Spleen (tissue), 11 donors: ENCODE results near the gene PLXNB2. TPM values are rescaled to one million over a fixed set of nuclear protein-coding genes. Genes with fewer than 3 reads are reported as not detected.

Experiments
- DNase-seq: peaks from one replicate; pipeline ENCODE4 v3.0.0-alpha.2; 2020
- H3K27ac ChIP-seq, 8 donors: fragments of 200-600 bp; sonication (generic) in 7 of 8; 1 replicate in 4 of 8; 2 replicates in 4 of 8; pipeline versions ENCODE4 v1.5.0 to v1.8.0; 2016 to 2021; ENCODE audit warnings: inconsistent platforms in 4 of 8, mild to moderate bottlenecking in 4 of 8, moderate library complexity in 1 of 8
- H3K27me3 ChIP-seq, 7 donors: fragments of 200-600 bp; sonication (generic) in 6 of 7; replicated peaks in 1 of 7; 1 replicate in 4 of 7; 2 replicates in 3 of 7; pipeline versions ENCODE4 v1.5.0 to v1.8.0; 2016 to 2021; ENCODE audit warnings: inconsistent platforms in 3 of 7, mild to moderate bottlenecking in 1 of 7
- H3K36me3 ChIP-seq, 6 donors: fragments of 200-600 bp; sonication (generic) in 5 of 6; 1 replicate in 4 of 6; 2 replicates in 2 of 6; pipeline versions ENCODE4 v1.5.0 to v1.8.0; 2016 to 2021; ENCODE audit warnings: inconsistent platforms in 2 of 6
- H3K4me1 ChIP-seq, 6 donors: fragments of 200-600 bp; sonication (generic) in 5 of 6; 1 replicate in 3 of 6; 2 replicates in 3 of 6; pipeline versions ENCODE4 v1.5.0 to v1.8.0; 2016 to 2021; ENCODE audit warnings: inconsistent platforms in 3 of 6
- H3K4me3 ChIP-seq, 8 donors: fragments of 200-600 bp; sonication (generic) in 7 of 8; 1 replicate in 4 of 8; 2 replicates in 4 of 8; pipeline versions ENCODE4 v1.5.0 to v1.8.0; 2016 to 2021; ENCODE audit warnings: inconsistent platforms in 4 of 8, mild to moderate bottlenecking in 4 of 8, moderate library complexity in 2 of 8
- H3K9me3 ChIP-seq, 8 donors: fragments of 200-600 bp; sonication (generic) in 7 of 8; 1 replicate in 4 of 8; 2 replicates in 4 of 8; pipeline versions ENCODE4 v1.5.0 to v1.8.0; 2016 to 2021; ENCODE audit warnings: inconsistent platforms in 4 of 8
- CTCF ChIP-seq, 11 experiments: fragments of 200-600 bp in 7 of 11; fragments of 450-650 bp in 4 of 11; sonication (generic) in 4 of 11; IDR thresholded peaks in 8 of 11; conservative IDR thresholded peaks in 3 of 11; 1 replicate in 7 of 11; 2 replicates in 4 of 11; pipeline versions ENCODE4 v1.4.0 to v1.8.0; 2016 to 2021; ENCODE audit warnings: antibody characterized with exemption in 11 of 11, inconsistent platforms in 4 of 11, mild to moderate bottlenecking in 1 of 11
- POLR2A ChIP-seq, 3 donors: fragments of 450-650 bp; IDR thresholded peaks; one replicate each; pipeline ENCODE4 v1.5.1; 2017; ENCODE audit warnings: antibody characterized with exemption in 3 of 3, mild to moderate bottlenecking in 1 of 3
- POLR2AphosphoS5 ChIP-seq, 3 donors: sonication (generic); formaldehyde crosslinking; IDR thresholded peaks; one replicate each; pipeline ENCODE4 v1.5.1; 2017; ENCODE audit warnings: antibody characterized with exemption in 3 of 3
- WGBS, 5 donors: extraction: QIAGEN DNeasy Blood & Tissue Kit in 3 of 5; methylation state at CpG; one replicate each; pipeline versions ENCODE4 v1.1.5 to v1.1.7; 2013 to 2018; 5-methylcytosine and 5-hydroxymethylcytosine counted together
- intact Hi-C: fragments of 100-400 bp; cut with DNase I; formaldehyde crosslinking; loops from one replicate; pipeline ENCODE4 v1.15.0; 2023; ENCODE audit warnings: low total_unique reads
- polyA plus RNA-seq, 3 donors: library from polyadenylated mRNA; stranded (reverse); fragments of 200-250 nt; gene quantifications; one replicate each; pipeline ENCODE4 v1.2.1, GENCODE V29; 2013
- total RNA-seq, 7 donors: library from RNA; depleted of rRNA in 3 of 7; stranded (reverse); fragments of >200 nt in 3 of 7; fragmentation: NEBNext Ultra II Directional in 4 of 7; extraction: Animal tissue kit (Norgen Biotek cat#: 25700) in 4 of 7; gene quantifications; one replicate each; pipeline versions ENCODE4 v1.1.0 to v1.2.1, GENCODE V29; 2016 to 2021
- donor health status: healthy with polysubstance abuse.
- donor health status: DM: no; HTN: no; CAD: no; lungs with moderate emphysema.
- donor health status: DM: no; HTN: no; CAD: no.
- donor health status: Bipolar disorder and iron deficiency.
- donor health status: healthy.
- donor health status: DM: no; HTN: no; CAD: no.
- donor health status: DM: yes; HTN: yes; CAD: no.

PLXNB2 gene
- total and polyA plus RNA-seq, 10 donors, result 41.9 to 382 (median 242) TPM

DNA sequence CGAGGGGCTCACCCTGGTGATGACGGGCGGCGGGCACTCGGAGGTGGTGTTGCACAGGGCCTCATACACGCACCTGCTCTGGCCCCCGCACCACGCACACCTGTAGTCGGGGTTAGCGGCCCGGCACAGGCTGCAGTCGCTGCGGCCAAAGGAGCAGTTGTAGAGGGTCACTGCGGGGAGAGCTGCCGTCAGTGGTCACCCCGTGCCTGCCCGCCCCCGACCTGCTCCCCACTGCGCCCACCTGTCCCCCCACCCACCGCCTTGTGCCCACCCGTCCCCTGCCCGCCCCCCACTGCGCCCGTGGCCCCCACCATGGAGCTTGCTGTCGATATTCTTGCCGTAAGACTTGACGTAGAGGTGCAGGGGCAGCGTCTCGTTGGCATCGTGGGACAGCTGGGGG is 23.6 kb downstream of the PLXNB2 start:
- H3K27ac ChIP-seq, result peak overlapping the region in 1 of 8 donors; percentile 62
- peaks cover 0 to 13% (median 0%) of the 10 kb centered on the region in 7 donors for H3K27me3 ChIP-seq
- TF ChIP-seq POLR2A (IDR thresholded peaks at IDR 0.05) (no peak), CTCF (IDR thresholded peaks at IDR 0.05 in 8 of 11, conservative IDR thresholded peaks at IDR 0.05 in 3 of 11) (no peak)
- H3K4me3 ChIP-seq, result no peak overlapping the region
- no peaks in the 10 kb centered on the region for H3K9me3 ChIP-seq
- intact Hi-C loops, result no loop called here
- peaks cover 0 to 54% (median 20%) of the 10 kb centered on the region in 6 donors for H3K4me1 ChIP-seq
- no peak for DNase-seq
- 86 to 95% (median 90%) methylated on average over 15 to 30 of the region's 30 CpGs for WGBS, 5 donors
- H3K36me3 ChIP-seq, result peaks cover 0 to 97% (median 79%) of the 10 kb centered on the region in 6 donors

- TF ChIP-seq POLR2A (IDR thresholded peaks at IDR 0.05) (no peak), POLR2AphosphoS5 (IDR thresholded peaks at IDR 0.05) (peak in 2 of 3 donors; percentile 26 to 54)
- no peak for DNase-seq
- WGBS, 5 donors, result 72 to 88% (median 82%) methylated on average over 31 to 45 of the region's 45 CpGs
- Histone ChIP-seq H3K27ac (peak overlapping the region in 5 of 8 donors; percentile 47 to 64 (median 61)), H3K4me1 (peaks cover 0 to 42% (median 17%) of the 10 kb centered on the region in 6 donors), H3K27me3 (peaks cover 0 to 3% (median 0%) of the 10 kb centered on the region in 7 donors), H3K9me3 (no peaks in the 10 kb centered on the region), H3K36me3 (peaks cover 0 to 97% (median 80%) of the 10 kb centered on the region in 6 donors), H3K4me3 (no peak overlapping the region)
- intact Hi-C loops, result no loop called here
Measured at GRCh38 chr22:50282361-50283155, 24.9 kb downstream of the PLXNB2 start.

DNA sequence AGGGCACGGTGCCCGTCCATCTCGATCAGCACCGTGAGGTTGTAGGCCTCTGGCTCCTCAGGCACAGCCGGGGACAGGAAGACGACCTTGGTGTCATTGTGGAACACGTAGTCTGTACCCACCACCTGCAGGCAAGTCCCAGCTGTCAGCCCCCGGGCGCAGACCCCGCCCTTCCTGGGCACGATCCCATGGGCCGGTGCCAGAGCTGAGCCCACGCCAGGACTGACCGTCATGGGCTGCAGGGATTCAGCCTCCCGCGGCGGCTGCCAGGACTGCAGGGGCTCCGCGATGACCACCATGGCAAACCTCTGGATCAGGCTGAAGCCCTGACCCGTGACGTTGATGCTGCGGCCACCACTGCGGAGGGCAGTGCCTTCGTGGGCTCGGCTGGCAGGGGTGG is 25.5 kb downstream of the PLXNB2 start:
- H3K36me3 ChIP-seq, result peaks cover 0 to 97% (median 80%) of the 10 kb centered on the region in 6 donors
- no peak overlapping the region for H3K4me3 ChIP-seq
- peaks cover 0 to 46% (median 18%) of the 10 kb centered on the region in 6 donors for H3K4me1 ChIP-seq
- H3K27me3 ChIP-seq, result peaks cover 0 to 3% (median 0%) of the 10 kb centered on the region in 7 donors
- WGBS, 5 donors, result 76 to 93% (median 82%) methylated on average over 4 to 25 of the region's 25 CpGs
- DNase-seq, result no peak
- H3K9me3 ChIP-seq, result no peaks in the 10 kb centered on the region
- peak overlapping the region in 5 of 8 donors; percentile 47 to 64 (median 61) for H3K27ac ChIP-seq
- TF ChIP-seq POLR2AphosphoS5 (IDR thresholded peaks at IDR 0.05) (peak; percentile 29 to 57 (median 38)), CTCF (IDR thresholded peaks at IDR 0.05 in 8 of 11, conservative IDR thresholded peaks at IDR 0.05 in 3 of 11) (no peak), POLR2A (IDR thresholded peaks at IDR 0.05) (no peak)
- intact Hi-C loops, result no loop called here

DNA sequence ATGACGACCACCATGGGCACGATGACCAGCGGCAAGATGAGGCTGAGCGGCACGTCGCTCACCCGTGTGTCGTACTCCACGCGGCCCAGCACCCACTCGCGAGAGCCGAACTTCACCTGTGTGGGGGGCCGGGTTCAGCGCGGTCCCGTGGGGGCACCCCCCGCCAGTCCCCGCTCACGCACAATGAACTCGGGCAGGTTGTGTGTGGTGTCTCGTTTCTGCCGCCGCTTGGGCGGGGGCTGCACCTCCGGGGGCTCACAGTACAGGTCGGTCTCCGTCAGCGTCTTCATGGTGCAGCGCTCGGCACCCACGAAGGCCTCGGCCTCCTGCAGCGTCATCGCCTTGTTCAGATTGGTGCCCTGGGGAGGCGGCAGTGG is 26.1 kb downstream of the PLXNB2 start:
- Histone ChIP-seq H3K27ac (peak overlapping the region in 4 of 8 donors; percentile 52 to 64 (median 62)), H3K9me3 (no peaks in the 10 kb centered on the region), H3K36me3 (peaks cover 0 to 97% (median 77%) of the 10 kb centered on the region in 6 donors), H3K4me1 (peaks cover 0 to 47% (median 22%) of the 10 kb centered on the region in 6 donors), H3K4me3 (no peak overlapping the region), H3K27me3 (peaks cover 0 to 2% (median 0%) of the 10 kb centered on the region in 7 donors)
- WGBS, 5 donors, result 92 to 99% (median 93%) methylated on average over 3 to 36 of the region's 36 CpGs
- DNase-seq, result no peak
- no peak for TF ChIP-seq CTCF (IDR thresholded peaks at IDR 0.05 in 8 of 11, conservative IDR thresholded peaks at IDR 0.05 in 3 of 11)
- peak in 1 of 3 donors; percentile 37 for TF ChIP-seq POLR2AphosphoS5 (IDR thresholded peaks at IDR 0.05)
- intact Hi-C loops, result no loop called here
